ENCODE data around the gene PRSS33.

The PRSS33 gene, protein sequence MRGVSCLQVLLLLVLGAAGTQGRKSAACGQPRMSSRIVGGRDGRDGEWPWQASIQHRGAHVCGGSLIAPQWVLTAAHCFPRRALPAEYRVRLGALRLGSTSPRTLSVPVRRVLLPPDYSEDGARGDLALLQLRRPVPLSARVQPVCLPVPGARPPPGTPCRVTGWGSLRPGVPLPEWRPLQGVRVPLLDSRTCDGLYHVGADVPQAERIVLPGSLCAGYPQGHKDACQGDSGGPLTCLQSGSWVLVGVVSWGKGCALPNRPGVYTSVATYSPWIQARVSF

DNA sequence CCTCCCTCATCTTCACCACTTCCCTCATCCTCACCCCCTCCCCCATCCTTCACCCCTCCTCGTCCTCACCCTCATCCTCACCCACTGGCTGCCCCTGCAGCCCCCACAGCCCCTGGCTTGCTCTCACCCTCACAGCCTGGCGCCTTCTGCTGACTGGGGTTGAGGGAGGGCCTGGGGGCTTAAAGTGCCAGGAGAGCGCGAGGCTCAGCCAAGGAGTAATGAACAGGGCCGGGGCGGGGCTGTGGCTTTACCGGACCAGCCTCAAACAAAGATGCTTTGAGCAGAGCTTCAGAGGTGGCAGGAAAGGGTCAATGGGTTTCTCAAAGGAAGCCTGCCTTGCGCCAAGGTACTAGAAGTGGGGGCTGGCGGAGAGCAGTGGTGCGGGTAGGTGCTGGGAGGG is at the start of gene PRSS33:
TSS of gene PRSS33 (minus strand) at position 155 of the 400 bp plus-strand sequence. CDS start 1,013 bp downstream, outside the sequence.
- DNase-seq (ENCODE audit: low spot score), result no peak

DNA sequence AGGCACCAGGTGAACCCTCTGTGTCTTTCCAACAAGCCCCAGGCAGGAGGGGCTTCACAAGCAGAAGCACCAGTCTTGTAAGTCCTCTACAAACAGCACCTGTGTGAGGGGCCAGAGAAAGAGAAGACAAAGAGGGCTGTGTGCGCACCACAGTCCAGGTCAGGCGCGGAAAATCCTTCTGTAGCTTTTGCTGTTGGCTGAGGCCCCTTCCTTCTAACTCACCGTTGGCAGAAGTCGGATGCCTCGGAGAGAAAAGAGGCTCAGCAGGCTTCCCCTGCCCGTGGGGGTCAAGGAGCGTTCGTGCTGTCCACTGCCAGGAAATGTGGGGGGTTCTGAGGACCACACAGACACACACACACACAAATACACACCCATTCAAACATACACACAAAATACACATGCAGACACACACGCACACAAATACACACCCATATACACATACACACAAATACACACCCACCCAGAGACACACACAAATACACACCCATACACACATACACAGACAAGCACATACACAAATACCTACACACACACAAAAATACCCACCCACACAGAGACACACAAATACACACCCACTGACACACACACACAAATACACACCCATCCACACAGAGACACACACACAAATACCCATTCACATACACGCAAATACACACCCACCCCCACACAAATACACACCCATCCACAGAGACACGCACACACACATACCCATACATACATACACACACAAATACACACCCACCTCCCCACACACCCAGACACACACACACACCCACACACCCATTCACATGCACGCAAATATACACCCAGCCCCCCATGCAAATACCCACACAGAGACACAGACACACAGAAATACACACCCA is 49.5 kb upstream of the PRSS33 start:
- no peak for DNase-seq (ENCODE audit: low spot score)

DNA sequence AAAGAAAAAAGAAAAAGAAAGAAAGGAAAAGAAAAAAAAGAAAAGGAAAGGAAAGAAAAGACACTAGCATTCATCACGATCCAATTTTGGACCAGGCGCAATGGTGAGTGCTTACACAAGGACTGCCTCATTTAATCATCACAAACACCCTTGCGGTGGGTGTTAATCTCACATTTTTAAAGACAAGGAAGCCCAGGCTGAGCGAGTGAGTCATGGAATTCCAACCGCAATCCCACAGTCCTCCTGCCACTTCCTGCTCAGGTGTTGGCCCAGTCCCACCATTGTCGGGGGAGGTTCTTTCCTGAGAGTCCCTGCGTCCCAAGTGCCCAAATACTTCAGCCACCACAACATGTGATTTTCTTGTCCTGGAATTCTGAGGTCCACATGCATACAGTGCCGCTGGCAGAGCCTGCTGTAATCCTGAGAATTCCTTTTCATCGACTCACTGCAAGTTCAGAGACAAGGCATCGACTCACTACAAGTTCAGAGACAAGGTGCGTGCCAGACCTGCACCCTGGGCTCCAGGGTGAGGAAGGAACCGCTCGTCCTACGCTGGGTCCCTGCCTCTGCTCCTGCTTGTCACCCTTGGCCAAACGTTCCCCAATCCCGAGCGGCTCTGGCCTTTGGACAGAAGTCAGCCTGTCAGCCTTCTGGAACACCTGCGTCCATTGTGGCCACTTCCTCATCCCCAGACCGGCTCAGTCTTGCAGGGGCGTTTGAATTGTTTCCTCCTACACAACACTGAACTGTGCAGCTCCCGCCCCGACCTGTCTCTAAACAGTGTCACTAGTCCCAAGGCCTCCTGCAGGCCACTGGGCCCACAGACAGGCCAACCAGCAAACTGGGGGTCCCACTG is 48.5 kb upstream of the PRSS33 start:
- no peak for DNase-seq (ENCODE audit: low spot score)

DNA sequence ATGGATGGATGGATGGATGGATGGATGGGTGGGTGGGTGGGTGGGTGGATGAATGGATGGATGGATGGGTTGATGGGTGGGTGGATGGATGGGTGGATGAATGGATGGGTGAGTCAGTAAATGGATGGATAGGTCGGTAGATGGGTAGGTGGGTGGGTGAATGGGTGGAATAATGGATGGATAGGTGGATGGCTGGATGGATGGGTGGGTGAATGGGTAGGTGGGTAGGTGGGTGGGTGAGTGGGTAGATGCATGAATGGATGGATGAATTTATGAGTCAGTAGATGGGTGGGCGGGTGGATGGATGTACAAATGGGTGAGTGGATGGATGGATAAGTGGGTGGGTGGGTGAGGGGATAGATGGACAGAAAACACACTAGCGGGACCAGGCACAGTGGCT is 47.6 kb upstream of the PRSS33 start:
- no peak for DNase-seq (ENCODE audit: low spot score)

DNA sequence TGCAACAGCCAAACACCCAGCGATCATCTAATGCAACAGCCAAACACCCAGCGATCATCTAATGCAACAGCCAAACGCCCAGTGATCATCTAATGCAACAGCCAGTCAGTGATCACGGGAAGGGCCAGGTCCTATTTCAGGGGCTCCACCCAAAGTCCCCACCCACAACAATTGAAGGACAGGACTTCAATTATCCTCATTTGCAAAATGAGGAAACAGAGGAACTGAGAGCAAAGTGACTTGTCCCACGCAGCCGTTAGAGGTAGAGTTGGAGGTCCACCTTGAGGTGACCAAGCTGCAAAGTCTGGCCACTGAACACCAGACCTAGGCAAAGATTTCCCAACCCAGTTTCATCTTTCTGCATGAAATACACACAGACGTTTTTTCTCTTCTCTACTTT is 46.4 kb upstream of the PRSS33 start:
- no peak for DNase-seq (ENCODE audit: low spot score)

DNA sequence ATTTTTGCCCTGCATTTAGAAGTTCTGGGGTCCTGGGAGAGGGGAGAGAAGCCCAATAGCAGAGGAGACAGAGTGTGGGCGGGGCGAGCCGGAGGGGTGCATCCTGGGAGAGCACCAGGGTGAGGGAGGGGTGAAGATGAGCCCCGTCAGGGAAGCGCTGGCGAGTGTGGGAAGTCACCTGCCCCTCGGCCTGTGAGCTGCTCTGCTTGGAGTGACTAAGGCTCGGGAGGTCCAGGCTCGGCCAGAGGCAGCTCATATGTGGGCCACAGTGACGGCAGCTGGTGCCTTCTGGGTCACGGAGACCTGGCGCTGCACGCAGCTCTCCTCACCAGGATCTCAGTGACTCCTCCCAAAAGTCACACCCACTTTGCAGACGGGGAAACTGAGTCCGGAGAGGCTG is 43.8 kb upstream of the PRSS33 start:
- no peak for DNase-seq (ENCODE audit: low spot score)

DNA sequence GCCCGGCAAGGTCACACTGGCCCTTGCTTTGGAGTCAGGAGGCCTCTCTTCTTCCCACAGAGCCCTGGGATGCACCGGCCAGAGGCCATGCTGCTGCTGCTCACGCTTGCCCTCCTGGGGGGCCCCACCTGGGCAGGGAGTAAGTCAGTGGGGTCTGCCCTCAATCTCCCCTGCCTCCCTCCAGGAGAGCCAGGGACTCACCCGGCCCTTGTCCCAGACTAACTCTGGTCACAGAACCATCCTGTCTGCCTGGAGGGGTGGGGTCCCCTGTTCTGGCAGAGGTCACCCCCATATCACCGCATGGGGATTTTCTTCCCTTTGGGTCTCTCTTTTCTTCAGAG is 43.0 kb upstream of the PRSS33 start:
- no peak for DNase-seq (ENCODE audit: low spot score)

DNA sequence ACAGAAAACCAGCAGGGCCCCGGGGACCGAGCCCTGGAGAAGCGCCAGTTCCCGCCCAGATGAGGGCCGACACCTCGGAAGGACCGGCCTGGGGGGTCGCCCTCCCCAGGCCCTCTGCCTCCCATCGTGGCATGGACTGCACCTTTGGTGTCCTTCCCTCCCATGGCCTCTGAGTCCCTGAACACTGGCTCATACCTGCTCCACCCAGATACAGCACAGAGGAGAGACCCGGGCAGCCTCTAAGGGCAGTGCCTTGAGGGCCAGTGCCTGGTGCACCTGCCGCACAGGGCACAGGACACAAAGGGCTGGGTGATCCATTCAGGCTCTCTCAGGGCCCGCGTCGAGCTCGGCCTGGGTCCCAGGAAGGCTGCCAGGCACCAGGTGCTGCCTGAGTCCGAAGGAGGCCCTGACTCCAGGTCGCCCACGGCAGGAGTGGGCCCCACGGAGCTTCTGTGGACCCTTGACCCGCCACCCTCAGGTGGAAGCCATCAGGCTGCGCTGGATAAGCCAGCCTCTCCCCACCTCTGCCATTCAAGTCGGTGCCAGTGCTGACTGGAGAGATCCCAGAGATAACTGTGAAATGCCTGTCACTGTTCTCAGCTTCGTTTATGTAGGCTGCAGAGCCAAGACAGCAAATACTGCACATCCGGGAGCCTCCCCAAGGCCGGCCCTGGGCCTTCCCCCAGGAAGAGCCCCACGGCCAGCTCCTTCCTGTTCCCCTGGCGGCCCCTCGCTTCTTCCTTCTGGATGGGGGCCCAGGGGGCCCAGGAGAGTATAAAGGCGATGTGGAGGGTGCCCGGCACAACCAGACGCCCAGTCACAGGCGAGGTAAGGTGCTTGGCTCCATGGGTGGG is 42.4 kb upstream of the PRSS33 start, which contains the start of gene ZG16B:
TSS of gene ZG16B (plus strand) at position 803 of the 854 bp plus-strand sequence. CDS start 139 bp downstream, outside the sequence.
- DNase-seq (ENCODE audit: low spot score), result no peak

DNA sequence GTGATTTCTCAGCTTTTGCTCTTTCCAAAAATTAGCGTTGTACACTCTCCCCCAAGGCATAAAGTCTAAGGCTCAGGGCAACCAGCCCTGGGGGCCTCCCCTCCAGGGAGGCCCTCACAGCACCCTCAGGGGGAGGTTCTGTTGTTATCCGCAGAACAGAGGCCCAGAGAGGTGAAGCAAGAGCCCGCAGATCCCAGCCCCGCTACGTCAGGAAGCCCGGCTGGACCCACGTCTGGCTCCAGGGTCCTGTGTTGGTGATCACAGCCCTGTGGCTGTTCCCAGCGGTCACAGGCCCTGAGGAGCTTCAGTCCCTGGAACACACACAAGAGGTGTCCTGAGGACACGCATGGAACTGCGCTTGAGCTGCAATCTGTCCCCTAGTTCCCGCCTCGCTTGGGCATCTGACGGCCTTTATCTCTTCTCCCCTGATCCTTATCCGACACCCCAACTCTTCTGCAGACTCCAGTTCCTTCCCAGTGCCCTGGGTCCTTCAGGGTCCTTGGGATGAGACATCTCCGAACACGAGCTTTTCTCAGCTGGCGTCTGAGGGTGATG is 41.6 kb upstream of the PRSS33 start:
- DNase-seq (ENCODE audit: low spot score), result no peak

DNA sequence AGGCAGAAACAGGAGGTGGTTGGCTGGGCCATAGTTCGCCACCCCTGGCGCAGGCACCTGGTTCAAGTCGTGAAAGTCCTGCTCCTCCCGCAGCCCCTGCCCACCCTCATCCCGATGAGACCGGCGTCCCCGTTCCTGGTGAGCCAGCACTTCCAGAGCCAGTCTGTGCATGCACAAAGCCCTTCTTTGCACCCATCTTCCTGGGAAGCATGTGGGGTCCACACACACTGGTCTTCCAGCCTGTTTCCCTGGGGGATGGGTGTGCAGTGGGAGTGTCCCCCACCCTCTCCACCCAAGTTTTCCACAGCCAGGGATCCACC is 41.1 kb upstream of the PRSS33 start:
- no peak for DNase-seq (ENCODE audit: low spot score)

DNA sequence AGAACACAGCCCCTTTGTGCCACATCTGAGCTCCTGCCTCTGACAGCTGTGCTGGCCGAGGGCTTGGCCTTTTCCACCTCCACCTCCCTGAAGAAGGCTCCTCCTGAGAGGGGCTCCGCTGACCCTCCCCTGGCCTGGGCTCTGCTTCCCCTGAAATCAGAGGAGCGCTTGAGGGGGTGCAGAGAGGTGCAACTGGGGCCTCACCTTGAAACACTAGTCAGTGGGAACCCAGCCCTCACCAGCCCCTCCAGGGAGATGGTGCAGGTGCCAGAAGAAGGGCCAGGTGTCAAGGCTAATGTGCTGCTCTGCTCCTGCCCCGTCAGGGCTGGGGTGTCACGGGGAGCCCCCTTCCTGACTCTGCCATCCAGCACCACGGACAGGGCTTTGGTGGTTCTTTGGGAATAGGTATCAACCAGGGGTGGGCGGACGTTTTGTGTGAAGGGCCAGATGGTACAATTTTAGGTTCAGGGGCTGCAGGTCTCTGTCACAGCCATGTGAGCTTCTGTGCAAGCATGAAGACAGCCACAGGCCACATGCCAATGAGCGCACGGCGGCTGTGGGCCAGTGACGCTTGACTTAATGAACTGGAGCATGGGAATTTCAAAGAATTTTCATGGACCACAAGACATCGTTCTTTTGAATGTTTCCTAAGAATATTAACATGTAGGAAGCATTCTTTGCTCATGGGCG is 40.6 kb upstream of the PRSS33 start:
- no peak for DNase-seq (ENCODE audit: low spot score)

DNA sequence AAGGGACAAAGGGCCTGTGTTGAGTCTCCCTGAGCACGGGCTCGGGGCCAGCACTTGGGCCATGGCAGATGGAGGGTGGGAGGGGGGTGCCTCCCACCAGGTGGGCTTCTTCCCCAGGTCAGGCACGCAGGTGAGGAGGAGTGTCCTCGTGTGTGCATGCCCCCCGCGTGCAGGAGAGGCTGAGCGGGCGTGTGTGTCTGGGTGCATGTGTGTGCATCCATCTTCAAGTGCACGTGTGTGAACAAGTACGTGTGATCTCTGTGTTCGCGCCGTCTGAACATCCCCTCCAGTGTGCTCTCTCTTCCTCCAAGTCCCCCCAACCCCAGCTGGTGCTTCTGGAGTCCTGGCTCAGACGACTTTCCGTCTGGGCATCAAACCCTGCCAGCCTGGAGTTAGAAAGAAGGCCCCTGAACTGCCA is 40.0 kb upstream of the PRSS33 start:
- no peak for DNase-seq (ENCODE audit: low spot score)

DNA sequence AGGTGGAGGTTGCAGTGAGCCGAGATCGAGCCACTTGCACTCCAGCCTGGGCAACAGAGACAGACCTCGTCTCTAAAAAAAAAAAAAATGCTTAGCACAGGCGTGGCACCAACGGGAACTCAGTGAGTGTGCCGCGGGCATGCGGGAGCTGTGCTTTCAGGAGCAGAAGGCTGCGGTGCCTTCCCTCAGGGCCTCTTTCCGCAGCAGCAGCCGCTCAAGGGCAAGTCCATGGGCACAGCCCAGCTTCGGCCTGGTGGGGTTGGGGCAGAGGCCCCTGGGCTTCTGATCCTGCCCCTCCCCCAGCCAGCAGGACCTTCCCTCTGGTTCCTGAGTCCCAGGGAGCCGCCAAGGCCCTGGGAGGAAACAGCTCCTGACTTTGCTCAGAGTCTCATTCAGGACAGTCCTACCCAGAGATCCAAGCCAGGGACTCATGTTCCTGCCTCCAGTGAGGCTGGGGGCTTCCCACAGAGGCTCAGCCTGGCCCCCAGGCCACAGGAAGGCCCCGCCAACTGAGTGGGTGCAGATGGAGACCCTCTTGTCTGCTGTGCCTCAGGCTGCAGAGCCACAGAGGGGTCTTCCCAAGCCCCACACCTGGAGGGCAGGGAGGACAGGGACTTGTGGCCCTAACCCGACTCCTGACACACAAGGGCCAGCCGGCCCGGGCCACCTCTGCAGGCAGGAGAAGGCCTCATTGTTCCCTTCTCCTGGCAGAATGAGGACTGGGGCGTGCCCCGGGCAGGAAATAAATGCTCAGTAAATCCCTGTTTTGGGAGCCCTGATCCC is 39.4 kb upstream of the PRSS33 start:
- DNase-seq (ENCODE audit: low spot score), result no peak

DNA sequence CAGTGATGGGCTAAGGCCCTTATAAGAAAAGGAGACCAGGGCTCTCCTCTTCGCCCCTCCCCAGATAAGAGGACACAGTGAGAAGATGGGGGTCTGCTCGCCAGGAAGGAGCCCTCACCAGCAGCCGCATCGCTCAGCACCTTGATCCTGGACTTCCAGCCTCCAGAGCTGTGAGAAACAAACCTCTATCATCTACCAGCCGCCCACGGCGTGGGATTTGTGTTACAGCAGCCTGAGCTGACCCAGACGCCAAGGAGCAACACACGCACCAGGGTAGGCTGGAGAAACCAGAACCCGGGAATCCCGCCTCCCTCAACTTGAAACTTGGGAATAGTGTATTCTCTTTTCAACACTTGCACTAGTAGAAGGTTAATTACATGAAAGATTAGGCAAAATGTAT is 38.5 kb upstream of the PRSS33 start:
- no peak for DNase-seq (ENCODE audit: low spot score)

DNA sequence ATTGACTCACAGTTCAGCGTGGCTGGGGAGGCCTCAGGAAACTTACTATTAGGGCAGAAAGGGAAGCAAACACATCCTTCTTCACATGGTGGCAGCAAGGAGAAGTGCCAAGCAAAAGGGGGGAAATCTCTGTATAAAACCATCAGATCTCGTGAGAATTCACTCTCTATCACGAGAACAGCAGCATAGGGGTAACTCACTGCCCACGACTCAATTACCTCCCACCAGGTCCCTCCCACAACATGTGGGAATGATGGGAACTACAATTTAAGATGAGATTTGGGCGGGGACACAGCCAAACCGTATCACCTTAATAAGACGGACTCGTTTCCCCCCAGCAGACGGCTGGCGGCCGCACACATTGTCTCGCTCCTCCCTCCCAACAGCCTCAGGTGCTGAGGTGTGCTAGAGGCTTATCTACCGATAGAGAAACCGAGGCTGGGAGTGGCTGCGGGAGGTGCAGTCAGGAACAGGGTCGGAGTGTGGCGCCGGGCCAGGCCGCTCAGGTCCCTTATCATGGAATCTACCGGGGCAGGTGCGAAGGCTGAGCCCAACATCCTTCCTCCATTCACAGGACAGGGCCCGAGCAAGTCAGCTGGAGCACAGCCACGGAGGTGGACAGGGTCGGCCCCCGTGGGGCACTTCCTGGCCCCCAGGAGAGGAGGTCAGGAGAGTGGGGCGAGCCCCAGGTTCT is 37.8 kb upstream of the PRSS33 start:
- no peak for DNase-seq (ENCODE audit: low spot score)

DNA sequence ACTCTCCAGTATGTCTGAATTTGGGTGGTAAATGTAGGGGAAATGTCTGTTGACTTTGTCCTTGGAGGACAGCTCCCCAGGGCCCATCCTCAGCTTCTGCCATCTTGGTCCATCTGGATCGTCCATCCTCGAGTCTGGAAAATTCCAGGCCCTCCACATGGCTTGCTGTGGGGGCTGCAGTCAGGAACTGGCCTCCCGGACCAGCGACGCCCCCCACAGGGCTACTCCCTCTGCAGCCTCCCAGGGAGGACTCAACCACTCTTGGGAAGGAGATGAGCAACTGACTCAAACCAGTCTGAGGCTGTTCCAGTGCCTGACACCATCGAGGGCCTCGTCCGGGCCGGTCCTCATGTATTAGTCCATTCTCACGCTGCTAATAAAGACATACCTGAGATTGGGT is 37.3 kb upstream of the PRSS33 start:
- DNase-seq (ENCODE audit: low spot score), result no peak

DNA sequence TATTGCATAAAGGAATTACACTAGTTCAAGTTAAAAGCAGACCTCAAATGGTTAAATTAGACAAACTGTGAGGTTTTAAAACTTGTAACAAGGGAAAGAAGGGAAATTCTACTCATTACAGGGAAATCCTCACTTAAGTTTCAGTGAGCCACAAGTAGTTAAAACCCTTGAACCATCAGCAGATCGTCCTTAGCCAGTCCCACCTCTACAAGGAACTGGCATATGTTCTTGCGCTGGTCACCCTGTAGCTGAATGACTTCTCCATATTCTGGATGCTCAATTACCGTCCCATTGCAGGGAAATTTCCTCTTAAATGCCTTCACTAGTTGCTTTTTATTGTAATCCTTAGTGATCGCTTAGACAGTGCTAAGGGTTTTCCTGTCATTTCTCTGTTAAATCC is 35.1 kb upstream of the PRSS33 start:
- DNase-seq (ENCODE audit: low spot score), result no peak

DNA sequence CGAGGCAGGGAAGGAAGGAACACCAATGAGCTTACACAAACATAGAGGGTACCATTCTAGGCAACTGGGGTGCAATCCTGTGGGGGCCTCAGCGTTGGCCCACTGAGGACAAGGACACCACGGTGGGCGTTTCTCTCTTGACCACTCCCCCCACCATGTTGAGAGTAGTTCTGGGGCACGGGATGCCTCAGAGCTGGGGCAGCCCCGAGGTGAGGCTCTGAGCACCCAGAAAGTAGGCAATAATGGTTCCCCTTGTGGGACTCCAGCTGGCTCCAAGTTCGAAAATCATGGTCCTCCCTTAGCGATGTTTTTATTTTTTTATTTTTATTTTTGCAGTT is 34.8 kb upstream of the PRSS33 start:
- DNase-seq (ENCODE audit: low spot score), result no peak

DNA sequence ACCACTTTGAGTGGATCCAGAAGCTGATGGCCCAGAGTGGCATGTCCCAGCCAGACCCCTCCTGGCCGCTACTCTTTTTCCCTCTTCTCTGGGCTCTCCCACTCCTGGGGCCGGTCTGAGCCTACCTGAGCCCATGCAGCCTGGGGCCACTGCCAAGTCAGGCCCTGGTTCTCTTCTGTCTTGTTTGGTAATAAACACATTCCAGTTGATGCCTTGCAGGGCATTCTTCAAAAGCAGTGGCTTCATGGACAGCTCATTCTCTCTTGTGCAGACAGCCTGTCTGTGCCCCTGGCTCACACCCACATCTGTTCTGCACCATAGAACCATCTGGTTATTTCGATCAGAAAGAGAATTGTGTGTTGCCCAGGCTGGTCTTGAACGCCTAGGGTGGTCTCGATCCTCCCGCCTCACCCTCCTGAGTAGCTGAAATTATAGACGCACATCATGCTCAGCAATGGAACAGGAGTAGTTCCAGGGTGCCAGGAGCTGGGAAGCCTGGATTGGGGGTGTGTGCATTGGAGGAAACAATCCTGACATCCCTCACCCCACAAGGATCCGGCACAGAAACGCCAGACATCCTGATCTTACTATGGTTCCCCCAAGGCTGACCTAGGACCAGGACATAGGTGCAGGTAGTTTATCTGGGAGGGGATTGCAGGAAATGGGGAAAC is 34.3 kb upstream of the PRSS33 start:
- no peak for DNase-seq (ENCODE audit: low spot score)
